ENCODE results near the gene NPHS1.

DNA sequence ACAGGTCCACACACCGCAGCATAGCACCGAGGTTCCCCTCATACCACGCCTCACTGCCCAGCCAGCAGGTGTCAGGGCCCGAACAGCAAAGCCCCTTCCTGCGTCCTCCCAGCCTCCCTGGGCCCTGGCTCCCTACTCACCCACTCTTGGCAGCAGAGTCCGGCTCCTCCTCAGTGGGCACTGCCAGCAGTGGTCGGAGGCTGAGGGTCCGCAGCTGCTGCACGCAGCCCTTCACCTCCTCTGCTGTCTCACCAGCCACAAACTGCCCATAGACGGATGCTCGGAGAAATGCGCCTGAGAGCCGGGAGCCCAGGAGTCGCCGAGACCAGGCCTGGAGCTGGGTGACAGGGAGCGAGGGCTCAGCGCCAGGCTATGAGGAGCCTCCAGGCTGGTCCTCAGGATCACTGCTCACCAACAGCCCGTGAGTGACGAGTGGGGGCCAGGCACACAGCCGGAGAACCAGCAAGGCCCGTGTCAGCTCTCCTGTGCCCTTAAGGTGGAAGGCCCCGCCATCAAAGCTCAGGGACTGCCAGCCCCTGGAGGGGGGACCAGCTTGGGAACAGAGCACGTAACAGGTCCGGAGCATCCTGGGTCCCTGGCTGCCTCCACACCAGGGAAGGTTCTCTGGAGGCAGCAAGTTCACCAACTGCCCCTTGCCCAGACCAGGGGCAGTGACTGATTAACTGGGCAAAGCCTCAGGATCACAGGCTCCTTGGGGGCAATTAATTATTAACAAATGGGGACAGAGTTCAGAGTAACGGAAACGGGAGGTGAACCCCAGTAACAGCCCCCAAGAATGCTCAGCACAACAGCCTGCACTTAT, 39.9 kb downstream of the NPHS1 start, which contains the start of gene PRODH2:
- TF ChIP-seq, protein P1, sequence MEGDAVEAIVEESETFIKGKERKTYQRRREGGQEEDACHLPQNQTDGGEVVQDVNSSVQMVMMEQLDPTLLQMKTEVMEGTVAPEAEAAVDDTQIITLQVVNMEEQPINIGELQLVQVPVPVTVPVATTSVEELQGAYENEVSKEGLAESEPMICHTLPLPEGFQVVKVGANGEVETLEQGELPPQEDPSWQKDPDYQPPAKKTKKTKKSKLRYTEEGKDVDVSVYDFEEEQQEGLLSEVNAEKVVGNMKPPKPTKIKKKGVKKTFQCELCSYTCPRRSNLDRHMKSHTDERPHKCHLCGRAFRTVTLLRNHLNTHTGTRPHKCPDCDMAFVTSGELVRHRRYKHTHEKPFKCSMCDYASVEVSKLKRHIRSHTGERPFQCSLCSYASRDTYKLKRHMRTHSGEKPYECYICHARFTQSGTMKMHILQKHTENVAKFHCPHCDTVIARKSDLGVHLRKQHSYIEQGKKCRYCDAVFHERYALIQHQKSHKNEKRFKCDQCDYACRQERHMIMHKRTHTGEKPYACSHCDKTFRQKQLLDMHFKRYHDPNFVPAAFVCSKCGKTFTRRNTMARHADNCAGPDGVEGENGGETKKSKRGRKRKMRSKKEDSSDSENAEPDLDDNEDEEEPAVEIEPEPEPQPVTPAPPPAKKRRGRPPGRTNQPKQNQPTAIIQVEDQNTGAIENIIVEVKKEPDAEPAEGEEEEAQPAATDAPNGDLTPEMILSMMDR (IDR thresholded peaks at IDR 0.05) = no peak
- TF ChIP-seq POLR2AphosphoS5 (IDR thresholded peaks at IDR 0.05) (no peak), POLR2A (IDR thresholded peaks at IDR 0.05) (no peak), EP300 (IDR thresholded peaks at IDR 0.05) (no peak)

Measured in stomach (tissue), 4 donors.